ENCODE measurements around the gene EDA2R.

DNA sequence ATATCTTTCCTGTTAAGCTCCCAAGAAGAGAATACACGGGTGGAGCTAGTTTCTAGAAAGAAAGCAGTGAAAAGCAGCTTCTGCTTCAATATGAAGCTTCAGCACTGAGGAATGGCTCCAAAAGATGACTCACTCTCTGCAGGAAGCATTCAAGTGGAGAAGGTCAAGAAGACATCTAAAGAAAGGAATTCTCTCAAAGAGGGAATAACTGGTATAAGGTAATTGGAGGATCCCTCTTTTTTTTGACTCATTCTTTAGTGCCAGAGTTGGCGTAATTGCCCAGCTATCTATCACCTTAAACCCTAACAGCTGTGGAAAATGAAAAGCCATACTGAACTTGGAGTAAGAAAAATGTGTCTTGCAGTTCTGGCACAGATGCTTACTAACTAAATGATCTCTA, 3.5 kb downstream of the EDA2R start:
- no peak for TF ChIP-seq TCF7L2 (IDR thresholded peaks at IDR 0.05; ENCODE audit: low read depth, low read length)
- TF ChIP-seq, protein P1, sequence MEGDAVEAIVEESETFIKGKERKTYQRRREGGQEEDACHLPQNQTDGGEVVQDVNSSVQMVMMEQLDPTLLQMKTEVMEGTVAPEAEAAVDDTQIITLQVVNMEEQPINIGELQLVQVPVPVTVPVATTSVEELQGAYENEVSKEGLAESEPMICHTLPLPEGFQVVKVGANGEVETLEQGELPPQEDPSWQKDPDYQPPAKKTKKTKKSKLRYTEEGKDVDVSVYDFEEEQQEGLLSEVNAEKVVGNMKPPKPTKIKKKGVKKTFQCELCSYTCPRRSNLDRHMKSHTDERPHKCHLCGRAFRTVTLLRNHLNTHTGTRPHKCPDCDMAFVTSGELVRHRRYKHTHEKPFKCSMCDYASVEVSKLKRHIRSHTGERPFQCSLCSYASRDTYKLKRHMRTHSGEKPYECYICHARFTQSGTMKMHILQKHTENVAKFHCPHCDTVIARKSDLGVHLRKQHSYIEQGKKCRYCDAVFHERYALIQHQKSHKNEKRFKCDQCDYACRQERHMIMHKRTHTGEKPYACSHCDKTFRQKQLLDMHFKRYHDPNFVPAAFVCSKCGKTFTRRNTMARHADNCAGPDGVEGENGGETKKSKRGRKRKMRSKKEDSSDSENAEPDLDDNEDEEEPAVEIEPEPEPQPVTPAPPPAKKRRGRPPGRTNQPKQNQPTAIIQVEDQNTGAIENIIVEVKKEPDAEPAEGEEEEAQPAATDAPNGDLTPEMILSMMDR (IDR thresholded peaks at IDR 0.05) = no peak

Measured in Panc1 (cell line).